ENCODE measurements around the gene IMMT.

Gene IMMT

DNA sequence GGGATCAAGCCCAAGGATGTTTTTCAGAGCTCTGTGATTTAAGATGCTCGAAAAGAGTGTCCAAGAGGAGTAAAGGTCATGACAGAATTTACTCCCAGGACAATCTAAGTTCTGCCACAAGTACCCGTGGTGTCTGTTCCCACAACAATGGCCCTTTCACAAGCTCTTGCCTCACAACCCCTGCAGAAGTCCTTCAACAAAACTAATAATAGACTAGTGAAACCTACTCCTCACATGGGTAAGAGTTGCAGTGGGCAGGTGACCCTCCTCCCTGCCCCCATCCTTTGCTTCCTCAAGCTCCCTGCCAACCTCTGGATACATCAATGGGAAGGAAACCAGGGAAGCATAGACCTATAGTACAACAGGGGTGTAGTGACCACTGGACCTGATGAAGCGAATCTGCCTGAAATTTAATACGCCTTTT lies 54.3 kb downstream of the IMMT start:
- no peak for DNase-seq (ENCODE audit: low read depth)

DNA sequence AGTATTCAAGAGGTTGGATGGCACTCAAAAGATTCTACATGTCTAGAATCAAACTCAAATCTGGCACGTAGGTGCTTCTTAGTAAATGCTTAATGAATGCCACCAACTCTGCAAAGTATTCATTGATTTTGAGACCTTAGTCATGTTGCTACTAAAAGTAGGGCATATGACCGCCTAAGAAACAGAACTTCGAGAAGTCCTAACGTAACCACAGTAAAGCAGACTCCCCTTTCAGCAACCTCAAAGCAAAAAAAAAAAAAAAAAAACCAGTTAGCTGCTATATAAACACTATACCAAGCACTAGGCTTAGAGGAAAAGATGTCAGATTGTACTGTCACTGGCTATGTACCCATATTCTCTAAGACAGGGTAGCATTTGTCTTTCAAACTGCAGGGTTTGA lies 55.3 kb downstream of the IMMT start:
- no peak for DNase-seq (ENCODE audit: low read depth)

DNA sequence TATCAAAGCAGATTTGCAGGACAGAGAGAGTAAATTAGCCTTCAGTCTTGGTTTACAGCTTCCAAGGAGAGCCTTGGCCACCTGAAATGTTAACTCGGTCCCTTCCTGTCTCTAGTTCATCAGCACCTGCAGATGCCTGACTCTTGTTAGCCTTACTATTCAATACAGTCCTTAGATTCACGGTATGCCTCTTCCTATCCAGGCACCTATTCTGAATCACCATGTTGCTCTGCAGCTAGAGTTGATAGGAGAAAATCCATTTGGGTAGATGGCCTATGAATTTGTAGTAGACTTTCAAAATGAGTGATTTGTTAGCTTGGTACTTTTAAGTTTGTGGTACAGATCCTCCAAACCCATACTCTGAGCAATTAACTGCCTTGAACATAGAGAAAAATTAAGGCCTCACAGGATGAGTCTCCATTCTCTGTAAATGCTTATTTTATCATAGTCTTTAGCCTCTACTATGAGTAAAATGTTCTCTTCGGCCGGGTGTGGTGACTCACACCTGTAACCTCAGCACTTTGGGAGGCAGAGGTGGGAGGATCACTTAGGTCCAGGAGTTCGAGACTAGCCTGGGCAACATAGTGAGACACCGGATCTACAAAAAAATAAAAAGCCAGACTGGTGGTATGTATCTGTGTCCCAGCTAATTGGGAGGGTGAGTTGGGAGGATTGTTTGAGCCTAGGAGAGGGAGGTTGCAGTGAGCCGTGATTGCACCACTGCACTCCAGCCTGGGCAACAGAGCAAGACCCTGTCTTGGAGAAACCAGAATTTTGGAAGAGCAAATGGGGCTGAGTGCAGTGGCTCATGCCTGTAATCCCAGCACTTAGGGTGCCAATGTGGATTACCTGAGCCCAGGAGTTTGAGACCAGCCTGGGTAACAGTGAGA lies 56.3 kb downstream of the IMMT start:
- DNase-seq (ENCODE audit: low read depth) = no peak

DNA sequence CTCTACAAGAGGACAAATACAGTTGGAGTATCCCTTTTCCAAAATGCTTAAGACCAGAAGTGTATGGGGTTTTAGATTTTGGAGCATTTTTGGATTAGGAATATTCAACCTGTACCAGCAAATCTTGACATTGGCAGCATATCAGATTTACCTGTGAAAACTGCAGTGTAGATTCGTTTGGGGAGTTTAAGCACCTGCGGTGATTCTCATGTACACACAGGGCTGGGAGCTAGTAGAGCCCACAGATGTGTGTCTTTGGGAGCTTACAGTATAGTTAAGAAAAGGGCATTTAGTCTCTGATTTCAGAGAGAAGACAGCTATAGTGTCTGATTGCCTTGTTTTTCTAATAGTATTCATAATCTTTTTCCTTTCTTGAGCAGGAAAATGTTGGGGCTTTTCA lies 59.1 kb downstream of the IMMT start:
- no peak for DNase-seq (ENCODE audit: low read depth)

DNA sequence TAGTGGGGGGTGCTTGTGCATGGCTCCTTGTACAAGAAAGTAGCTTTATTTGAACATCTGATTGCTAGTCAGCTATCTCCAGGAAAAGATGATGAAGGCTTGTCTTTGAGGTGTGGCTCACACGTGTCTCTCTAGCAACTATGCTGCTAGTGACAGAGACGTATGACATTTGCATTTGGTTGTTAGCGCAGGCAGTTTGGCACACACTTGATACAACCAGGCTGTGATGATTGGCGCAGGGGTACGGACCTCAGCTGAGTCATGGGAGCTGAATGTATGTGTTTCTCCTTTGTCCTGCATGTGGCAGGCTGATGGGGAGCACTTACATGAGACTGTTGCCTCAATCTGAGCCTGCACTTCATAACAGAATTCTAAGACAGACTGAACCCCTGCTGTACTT lies 59.6 kb downstream of the IMMT start:
- DNase-seq (ENCODE audit: low read depth) = no peak

DNA sequence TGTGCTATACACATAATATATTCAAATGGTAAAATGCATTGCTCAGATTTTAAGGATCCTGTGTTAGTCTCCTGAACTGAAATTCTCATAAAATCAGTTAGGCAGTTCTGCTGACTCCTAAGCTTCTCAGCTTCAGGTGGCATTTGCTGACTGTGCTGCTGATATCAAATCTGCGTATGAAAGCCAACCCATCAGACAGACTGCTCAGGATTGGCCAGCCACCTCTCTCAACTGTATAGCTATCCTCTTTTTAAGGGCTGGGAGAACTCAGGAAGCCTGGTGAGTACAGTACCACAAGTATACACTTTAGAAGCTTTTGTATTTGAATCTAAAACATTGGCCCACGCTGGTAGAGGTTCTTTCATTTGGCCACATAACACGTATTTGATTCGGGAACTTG lies 60.6 kb downstream of the IMMT start:
- no peak for DNase-seq (ENCODE audit: low read depth)

DNA sequence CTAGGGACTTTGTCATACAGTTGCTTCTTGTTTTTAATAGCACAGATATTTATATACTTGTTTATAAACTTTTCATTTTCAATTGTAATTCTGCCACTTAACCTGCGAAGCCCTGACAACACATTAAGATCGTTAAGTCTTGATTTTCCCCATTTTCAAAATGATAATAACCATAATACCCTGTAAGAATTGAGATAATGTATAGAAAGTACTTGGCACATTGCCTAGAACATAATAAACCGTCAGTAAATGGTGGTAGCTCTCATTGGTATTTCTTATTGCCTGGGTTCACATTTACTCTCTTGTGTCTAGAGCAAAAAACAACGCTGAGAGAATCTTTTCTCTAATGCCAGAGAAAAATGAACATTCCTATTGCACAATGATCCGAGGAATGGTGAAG lies 70.6 kb downstream of the IMMT start:
- no peak for DNase-seq (ENCODE audit: low read depth)

DNA sequence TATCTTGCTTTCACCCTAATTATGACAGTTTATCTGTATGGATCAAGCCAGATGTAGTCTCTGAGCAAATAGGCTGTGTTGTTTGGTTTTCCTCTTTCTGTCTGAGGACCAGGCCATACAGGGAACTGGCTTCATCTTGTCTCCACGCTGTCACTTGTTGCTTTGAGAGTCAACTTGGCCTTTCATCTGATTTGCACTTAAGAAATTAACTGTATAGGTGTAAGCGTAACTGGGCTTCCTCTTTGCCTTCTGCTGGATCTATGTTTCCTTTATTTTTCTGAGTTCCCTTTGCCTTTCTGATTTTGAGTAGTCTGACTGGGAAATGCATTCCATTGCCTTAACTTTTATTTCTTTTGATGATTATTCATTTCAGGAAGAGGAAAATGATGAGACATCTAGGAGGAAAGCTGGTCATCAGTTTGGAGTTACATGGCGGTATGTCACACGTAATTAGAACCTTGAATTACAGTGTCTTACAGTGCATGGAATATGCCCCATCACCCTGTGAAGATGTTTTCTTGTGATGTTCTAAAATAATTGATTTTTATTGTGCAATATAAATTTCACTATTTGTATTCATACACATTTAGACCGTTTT lies 71.8 kb downstream of the IMMT start:
- no peak for DNase-seq (ENCODE audit: low read depth)

DNA sequence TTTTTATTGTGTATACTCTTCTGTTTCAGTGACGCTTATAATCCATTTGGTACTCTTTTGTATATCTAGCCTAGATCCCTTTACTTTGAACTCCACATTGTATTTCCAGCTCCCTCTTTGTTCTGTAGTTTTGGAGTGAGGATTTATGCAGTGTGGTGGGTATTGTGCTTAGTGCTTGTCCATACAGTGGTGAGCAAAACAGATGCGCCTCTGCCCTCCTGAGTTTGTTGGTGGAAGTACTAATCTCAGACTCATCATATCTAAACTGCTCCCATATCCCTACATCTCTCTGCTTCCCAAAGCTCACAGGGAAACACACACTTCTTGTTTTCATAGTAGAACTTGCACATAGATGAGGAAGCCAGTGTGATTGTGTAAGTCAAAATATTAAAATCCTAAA lies 77.1 kb downstream of the IMMT start:
- no peak for DNase-seq (ENCODE audit: low read depth)

DNA sequence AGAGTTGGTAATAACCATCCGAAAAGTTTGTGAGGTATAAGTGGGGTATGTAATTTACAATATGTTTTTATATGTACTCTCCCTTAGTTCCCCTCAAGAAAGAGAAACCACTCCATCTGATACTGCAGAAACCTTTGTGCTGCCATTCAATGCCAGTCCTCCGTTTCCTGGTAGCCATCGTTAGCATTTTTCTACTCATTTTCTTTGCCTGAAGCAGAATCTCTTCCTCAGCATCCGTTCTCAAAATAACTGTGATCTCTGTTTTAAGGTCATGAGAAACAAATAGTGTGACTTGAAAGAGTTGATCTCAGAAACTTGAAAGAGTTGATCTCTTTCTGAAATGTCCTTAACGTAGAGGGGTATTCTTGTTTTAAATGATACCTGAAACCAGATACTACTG lies 88.2 kb downstream of the IMMT start:
- DNase-seq (ENCODE audit: low read depth) = no peak

DNA sequence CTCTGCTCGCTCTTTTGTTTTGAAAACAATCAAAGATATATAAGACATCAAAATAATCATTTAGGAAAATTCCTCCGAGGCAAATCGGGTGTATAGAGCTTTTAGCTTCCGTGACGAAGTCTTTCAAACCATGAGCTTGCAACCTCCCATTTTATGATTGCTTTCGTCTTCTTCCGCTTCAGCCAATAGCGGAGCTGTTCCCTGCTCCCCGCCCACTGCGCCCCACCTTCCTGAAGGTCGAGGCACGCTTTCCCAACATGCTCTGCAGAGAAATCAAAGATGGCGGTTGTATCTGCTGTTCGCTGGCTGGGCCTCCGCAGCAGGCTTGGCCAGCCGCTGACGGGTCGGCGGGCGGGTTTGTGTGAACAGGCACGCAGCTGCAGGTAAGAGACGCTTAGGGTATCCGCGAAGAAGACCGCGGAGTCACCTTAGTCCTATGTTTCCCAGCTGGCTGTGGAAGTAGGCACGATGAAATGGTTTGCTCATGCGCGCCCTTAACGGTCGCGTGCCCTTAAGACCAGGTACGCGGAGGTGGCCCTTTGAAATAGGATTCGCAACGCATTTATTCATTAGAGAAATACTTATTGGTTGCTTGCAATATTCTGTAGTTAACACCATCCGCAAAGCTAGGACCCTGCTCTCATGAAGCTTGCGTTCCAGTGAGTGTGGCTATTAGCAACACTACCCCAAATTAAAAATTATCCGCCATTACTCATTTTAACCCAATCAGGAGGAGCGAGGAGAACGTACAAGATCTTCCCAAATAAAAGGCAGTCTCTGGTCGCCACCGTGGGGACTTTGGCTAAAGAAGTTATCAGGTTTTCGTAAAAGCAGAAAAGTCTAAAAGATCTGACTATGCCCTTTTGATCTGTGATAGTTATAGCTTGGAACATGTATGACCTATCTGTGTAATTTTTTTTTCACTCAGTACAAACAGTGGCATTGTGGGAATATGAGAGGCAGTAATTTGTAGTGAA lies 89.0 kb downstream of the IMMT start, which contains the start of gene PTCD3:
TSS of gene PTCD3 (plus strand) at position 267 of the 977 bp plus-strand sequence. CDS start at position 280, 13 bp downstream.
- peak; percentile 91 for DNase-seq (ENCODE audit: low read depth)

DNA sequence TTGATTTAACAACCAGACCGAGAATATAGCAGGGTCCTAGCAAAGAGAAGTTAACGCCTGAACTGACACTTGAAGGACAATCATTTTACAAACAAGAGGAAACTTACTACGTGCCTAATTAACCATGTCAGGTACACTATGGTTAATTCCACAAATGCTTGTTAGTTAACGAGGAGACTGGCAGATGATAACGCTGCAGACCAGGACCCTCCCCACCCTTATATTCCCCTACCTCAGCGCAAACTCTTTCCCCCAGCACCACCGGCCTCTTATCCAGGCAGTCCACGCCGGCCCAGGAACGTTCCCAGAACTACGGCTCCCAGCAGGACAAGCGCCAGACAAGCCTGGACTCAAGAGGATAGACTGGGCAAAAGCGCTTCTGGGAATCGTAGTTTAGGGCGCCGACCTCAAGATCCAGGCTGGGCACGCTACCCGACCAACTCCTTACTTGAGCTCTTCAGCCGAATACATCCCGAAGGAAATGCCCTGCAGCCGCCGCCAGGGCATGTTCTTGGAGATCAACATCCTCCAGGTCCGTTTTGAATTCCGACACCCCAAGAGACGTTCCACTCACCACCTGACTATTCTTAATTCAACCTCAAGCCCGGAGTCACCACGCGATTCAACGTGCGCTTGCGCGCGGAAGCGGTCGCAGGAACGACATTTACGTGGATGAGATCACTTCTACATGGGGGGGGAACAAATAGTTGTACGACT lies 89.9 kb downstream of the IMMT start, which contains the start of gene POLR1A:
TSS of gene POLR1A (minus strand) at position 635 of the 717 bp plus-strand sequence. CDS start at position 525, 110 bp downstream.
- DNase-seq (ENCODE audit: low read depth) = peak; percentile 63

DNA sequence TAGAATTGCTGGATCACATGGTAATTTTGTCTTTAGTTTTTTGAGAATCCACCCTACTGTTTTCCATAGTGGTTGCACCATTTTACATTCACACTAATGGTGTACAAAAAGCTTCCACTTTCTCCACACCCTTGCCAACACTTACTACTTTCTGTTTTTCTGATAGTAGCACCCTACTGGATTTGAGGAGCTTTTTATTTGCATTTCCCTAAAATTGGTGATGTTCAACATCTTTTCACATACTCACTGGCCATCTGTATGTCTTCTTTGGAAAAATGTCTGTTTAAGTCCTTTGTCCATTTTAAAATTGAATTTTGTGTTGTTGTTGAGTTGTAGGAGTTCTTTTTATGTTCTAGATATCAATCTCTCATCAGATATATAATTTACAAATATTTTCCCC lies 93.1 kb downstream of the IMMT start:
- DNase-seq (ENCODE audit: low read depth) = no peak

DNA sequence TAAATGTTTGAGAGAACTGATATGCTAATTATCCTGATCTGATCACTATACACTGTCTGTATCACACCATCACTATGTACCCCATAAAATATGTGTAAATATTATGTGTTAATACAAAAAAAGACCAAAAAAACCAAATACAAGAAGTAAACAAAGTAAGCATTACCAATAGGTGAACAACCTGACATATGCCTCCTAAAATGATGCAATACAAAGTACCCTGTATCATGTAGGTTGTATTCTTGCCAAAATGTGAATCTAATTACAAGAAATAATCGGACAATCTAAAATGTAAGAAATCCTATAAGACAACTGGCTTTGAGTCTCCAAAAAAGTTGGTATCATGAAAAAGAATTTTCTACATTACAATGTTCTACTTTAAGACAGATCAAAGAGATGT lies 97.3 kb downstream of the IMMT start:
- no peak for DNase-seq (ENCODE audit: low read depth)

DNA sequence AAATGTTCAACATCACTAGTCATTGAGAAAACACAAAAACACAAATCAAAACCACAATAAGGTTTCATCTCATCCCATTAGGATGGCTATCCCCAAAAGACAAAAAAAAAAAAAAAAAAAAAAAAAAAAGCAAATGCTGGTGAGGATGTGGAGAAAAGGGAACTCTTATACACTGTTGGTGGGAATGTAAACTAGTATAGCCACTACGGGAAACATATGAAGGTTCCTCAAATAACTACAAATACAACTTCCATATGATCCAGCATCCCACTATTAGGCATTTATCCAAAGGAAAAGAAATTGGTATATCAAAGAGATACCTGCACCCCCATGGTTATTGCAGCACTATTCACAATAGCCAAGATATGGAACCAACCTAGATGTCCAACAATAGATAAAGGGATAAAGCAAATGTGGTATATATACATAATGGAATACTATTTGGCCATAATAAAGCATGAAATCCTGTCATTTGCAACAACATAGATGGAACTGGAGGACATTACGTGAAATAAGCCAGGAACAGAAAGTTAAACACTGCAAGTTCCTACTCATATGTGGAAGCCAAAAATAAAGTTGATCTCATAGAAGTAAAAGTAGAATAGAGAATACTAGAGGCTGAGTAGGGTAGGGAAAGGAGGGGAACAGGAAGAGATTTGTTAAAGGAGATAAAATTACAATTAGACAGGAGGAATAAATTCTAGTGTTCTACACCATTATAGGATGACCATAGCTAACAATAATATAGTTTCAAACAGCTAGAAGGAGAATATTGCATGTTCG lies 98.0 kb downstream of the IMMT start:
- DNase-seq (ENCODE audit: low read depth) = no peak

DNA sequence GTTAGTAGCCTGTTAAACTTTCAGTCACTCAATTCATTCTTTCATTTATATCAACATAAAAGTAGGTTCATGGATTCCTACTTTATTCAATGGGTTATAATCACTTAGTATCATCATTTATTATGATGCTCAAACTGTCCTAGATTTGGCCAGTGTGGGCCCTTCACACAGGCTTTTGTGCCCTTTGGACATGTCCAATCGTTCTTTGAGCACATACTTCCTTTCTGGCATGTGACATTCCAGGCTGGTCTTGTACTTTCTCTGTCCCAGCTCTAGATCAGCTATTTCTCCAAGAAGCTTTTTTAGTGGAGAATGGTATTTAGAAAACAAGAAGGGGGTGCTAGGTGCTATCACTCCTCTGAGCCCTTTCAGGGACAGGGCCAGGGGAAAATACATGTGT lies 101.0 kb downstream of the IMMT start:
- no peak for DNase-seq (ENCODE audit: low read depth)
